ENCODE measurements around the gene ACTR3C.
A peak's percentile ranks its signal among the peaks of the same experiment; 100 is the strongest.

Gene ACTR3C

DNA sequence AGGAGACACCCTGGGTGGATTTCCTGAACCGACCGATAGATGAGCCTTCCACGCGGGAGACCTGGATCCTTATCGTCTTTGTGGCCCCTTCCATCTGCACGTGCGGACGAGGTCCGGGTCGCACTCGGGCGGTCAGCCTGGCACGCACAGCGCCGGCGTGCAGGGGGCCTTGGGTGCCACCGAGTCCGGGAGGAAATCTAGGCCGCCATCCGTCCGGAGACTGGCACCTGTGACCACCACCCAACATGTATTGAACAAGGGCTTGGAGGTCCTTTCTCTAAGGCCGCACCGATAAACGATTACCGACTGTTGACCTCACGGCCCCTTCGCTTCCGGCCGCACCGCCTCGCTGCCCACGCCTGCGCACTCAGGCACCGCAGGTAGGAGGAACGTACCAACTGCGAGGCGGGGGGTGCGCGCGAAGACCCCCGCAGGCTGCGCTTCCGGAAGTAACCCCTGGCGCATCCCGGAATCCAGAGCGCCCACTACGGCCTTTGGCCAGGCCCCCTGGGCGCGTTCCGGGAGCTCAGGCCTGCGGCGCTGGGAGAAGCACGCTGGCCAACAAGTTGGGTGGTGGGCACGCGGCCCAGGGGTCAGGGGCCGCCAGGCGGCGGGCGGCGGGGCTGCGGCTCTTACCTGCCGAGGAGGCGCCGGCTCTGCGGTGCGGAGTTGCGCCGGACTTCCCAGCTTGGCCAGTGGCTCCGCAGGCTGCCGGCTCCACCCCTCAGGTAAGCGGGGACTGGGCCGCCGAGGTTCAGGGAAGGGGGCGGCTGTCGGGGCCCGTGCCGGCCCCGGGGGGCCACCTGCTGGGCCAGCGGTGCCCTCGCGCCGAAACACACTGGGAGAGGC, at the start of gene ACTR3C, which contains the start of gene LRRC61:
Gene ACTR3C (minus strand): TSS at position 713 of the 849 bp plus-strand sequence. CDS start 28,249 bp downstream, outside the sequence.
Gene LRRC61 (plus strand): TSS at position 523 of the 849 bp plus-strand sequence. CDS start 13,507 bp downstream, outside the sequence.
- peak; percentile 75 for DNase-seq

DNA sequence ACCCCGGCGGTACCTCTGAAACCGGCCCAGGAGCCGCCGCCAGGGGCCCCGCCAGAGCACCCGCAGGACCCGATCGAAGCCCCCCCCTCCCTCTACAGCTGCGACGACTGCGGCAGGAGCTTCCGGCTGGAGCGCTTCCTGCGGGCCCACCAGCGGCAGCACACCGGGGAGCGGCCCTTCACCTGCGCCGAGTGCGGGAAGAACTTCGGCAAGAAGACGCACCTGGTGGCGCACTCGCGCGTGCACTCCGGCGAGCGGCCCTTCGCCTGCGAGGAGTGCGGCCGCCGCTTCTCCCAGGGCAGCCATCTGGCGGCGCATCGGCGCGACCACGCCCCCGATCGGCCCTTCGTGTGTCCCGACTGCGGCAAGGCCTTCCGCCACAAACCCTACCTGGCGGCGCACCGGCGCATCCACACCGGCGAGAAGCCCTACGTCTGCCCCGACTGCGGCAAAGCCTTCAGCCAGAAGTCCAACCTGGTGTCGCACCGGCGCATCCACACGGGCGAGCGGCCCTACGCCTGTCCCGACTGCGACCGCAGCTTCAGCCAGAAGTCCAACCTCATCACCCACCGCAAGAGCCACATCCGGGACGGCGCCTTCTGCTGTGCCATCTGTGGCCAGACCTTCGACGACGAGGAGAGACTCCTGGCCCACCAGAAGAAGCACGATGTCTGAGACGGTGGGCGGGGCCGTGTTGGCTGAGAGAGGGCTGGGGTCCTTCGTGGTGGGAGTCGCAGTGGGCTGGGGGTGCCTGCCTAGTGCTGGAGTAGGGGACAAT, 49.1 kb upstream of the ACTR3C start:
- DNase-seq = no peak

DNA sequence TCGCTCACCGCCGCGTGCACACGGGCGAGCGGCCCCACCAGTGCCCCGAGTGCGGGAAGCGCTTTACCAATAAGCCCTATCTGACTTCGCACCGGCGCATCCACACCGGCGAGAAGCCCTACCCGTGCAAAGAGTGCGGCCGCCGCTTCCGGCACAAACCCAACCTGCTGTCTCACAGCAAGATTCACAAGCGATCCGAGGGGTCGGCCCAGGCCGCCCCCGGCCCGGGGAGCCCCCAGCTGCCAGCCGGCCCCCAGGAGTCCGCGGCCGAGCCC, 48.6 kb upstream of the ACTR3C start:
- DNase-seq = no peak

DNA sequence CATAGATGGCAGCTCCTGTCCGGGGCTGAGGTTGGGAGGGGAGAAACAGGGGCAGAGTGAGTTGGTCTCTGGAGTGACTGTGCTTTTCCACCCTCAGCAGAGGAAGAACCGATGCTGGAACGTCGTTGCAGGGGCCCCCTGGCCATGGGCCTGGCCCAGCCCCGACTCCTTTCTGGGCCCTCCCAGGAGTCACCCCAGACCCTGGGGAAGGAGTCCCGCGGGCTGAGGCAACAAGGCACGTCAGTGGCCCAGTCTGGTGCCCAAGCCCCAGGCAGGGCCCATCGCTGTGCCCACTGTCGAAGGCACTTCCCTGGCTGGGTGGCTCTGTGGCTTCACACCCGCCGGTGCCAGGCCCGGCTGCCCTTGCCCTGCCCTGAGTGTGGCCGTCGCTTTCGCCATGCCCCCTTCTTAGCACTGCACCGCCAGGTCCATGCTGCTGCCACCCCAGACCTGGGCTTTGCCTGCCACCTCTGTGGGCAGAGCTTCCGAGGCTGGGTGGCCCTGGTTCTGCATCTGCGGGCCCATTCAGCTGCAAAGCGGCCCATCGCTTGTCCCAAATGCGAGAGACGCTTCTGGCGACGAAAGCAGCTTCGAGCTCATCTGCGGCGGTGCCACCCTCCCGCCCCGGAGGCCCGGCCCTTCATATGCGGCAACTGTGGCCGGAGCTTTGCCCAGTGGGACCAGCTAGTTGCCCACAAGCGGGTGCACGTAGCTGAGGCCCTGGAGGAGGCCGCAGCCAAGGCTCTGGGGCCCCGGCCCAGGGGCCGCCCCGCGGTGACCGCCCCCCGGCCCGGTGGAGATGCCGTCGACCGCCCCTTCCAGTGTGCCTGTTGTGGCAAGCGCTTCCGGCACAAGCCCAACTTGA, 48.0 kb upstream of the ACTR3C start:
- DNase-seq = no peak

DNA sequence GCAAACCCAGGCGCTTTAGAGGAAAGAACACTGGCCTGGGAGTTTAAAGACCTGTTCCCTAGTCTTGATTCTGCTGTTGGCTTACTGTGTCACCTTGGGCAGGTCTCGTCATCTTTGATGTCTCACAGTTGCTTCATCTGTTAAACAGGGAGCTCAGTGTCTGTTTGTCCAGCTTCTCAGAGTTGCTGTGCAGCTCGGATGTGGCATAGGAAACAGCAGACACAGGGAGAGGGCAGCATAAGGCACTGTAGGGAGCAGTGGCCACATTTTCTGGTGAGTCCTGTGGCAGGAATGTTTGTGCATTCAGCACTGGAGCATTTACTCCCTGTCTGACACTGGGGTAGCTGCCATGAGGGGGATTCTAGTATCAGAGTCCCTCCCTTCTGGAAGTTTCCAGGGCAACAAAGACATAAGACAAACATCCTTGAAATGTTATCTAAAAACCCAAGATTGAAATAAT, 47.3 kb upstream of the ACTR3C start:
- DNase-seq = no peak

DNA sequence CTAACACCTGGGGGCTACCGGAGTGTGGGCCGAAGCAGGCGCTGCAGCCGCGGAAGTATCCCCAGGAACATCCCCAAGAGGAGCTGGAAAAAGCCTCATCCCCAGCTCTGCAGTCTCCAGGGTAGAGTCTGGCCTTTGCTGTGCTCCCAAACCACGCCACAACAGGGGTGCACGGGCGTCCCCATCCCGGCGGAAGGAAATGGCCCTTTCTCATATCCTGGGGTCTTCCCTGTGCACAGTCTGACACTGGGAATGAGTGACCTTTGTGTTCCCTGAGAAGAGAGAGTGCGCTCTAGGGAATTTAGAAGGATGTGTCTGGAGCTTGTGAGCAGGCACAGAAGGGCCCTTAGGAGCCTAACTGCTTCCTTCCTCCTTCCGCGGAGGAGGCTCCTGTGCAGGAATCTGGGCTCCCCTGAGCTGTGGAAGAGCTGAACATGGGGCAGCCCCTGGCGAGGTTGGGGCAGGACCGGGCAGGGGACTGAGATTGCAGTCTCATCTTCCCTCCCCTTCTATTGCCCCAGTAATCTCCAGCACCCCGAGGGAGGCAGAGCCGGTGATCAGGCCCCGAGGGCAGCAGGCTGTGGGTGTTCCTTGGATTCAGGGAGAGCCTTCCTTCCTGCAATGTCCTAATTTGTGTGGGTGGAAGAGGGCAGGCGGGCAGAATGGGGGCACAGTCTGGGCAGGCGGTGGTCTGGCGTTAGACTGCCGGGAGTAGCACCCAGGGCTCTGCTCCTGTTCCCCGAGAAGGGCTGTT, 46.6 kb upstream of the ACTR3C start:
- DNase-seq = no peak

DNA sequence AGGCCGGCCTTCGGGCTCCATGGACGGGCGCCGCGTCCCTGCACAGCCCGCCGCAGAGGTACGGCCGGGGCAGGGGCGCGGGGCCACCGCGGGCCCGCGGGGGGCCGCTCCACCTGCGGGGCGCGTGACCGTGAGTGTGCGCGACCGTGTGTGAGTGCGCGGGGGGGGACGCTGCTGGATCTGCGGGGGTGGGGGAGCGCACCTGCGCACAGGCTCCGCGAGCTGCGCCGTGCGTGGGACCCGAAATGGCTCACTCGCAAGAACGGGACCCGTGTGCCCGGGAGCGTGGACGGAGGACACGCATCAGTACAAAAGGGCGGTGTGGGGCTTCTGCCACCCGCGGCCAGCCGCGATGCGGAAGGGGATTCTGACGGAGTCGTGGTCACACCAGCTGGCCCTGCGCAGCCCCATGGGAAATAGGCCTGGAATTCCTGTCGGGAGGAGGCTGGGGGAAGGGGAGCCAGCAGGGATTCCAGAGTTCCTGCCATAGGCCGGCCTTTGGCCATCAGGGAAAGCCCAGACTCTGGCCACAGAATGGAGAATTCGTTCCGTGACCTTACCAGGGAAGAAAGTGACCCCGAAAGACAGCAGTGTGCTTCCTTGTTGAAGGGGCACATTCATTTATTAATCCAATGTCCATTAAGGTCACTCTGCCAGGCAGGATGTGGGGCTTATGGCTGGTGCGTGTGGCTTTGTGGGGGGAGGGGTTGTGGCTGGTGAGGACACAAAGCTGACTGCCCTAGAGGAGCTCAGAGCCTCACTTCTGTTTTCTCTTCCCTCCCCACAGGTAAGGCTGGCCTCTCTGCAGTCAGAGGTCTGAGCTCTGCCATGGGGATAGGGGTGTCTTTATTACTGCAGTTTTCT, 45.8 kb upstream of the ACTR3C start:
- peak; percentile 56 for DNase-seq

DNA sequence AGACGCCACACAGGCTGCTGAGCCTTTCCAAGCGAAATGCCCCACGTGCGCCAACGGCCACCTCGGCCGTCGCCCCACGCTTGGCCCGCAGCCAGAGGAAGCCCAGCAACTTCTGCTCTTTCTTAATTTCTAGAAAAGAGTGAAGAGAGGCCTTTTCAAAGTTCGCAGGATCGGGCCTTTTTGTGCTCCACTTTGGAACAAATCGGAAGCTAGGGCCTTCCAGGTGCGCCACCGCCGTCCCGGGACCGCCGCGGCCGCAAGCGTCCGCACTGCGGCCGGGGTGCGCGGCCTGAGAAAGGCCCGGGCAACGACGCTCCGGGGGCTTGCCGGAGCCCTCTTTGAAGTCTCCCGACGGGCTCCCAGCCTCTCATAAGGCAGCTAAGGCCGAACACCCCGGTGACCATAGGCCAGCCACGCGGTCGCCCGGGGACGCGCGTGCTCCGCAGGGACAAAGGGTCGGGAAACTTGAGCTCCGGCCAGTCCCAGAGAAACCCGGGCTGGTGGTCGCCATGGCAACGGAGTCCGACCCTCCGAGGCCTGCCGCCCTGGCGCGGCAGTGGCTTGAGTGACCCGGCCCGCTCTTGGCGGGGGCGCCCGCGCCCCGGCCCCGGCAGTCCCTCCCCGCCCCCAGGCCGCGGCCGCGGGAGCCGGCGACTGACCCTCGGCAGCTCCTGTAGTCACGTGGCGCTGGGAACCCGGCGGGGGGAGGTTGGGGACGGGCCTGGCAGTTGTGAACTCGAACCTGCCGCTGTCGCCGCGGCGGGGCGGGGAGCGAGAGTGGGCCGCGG, 44.9 kb upstream of the ACTR3C start, which contains the start of gene REPIN1:
Gene REPIN1 (plus strand): TSS at position 727 of the 788 bp plus-strand sequence. CDS start 890 bp downstream, outside the sequence.
- DNase-seq = peak; percentile 87

DNA sequence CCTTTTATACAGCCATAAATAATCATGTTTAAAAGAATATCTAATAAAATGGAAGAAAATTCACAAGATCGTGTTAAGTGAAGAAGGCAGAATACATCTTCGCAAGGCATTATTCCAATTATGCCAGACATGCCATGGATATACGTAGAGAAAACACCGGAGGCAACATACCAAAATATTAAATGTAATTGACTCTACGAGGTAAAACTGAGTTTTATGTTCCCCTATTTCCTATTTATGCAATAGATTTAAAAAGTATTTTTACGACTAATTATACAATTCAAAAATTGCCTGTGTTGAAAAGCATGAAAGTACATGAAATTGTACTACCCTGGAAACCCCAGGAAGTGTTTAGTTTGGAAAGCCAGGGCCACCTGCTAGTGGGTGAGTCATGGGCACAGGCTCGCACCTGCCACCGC, 44.3 kb upstream of the ACTR3C start:
- no peak for DNase-seq

DNA sequence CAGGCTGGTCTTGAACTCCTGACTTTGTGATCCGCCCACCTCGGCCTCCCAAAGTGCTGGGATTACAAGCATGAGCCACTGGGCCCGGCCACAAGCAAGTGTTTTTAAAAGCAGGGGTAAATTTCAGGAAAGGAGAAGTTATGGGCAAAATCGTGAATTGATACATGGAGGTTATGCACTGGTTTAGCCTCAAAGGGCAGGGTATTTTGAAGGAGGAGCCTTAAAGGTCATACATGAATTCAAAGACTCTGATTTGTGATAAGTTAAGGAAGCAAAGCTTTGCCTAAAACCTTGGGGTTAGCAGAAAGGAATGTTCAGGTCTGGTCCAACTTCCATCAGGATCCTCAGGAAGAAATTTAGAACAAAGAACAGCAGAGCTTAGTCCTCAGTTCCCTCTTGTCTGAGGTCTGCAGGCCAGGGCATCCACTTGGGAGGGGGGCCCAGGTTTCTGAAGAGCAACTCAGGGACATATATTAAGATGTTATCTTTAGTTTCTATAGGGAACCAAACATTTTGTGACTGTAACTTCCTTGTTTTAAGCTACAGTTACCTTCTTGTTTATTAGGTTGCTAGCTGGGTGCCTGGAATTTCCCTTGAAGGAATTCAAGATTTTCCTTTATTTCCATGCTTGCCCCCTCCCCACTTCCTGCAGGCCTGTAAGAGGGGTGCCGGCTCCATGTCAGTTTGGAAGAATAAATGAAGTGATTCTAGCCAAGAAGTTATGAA, 42.5 kb upstream of the ACTR3C start:
- DNase-seq = no peak

DNA sequence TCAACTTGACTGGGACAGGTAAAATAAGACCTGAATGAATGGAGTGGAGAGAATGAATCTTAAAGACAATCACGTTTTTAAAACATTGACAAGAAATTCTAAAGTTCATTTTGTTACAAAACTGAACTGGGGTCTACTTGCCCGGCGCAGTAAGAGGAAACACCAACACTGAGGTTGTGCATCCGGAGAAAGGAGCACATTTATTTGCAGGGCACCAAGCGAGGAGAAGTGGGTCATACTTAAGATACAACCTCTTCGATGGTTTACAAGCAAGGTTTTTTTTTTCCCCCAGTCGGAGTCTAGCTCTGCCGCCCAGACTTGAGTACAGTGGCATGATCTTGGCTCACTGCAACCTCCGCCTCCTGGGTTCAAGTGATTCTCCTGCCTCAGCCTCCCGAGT, 41.8 kb upstream of the ACTR3C start:
- DNase-seq = no peak

DNA sequence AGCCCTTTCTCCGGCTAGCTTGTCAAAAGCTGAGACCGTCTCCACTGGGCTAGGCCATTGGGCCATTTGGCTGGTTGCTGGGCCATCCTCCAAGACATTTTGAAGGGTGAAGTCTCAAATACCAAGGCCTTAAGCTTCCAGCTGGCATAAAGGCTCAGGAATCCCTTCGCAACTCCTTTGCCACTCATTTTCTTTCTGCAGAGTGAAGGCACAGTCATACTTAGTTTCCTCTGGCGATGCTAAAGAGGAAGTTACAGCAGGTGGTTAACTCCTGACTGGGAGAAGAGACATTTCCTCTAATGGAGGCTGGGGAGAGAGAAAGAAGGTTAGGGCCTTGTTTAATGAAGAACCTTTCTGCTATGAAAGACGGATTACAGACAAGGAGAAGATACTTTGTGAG, 40.5 kb upstream of the ACTR3C start:
- no peak for DNase-seq

DNA sequence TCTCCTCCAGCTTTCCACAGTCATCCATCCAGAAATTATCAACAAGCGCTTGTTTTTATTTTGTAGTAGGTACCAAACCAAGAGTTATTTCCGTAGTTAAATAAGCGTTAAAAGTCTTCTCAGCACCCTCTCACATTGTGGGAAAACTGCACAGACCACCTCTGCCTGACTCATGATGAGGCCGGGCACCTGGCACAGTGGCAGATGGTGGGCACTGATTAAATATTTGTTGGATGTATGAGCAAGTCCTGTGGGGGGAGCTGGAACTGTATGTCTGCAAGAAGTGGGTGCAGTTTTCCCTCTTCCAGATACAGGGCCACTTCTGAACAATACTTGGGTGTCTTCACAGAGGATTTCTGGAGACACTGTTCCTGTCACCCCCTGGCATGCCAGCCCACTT, 40.0 kb upstream of the ACTR3C start:
- DNase-seq = no peak

DNA sequence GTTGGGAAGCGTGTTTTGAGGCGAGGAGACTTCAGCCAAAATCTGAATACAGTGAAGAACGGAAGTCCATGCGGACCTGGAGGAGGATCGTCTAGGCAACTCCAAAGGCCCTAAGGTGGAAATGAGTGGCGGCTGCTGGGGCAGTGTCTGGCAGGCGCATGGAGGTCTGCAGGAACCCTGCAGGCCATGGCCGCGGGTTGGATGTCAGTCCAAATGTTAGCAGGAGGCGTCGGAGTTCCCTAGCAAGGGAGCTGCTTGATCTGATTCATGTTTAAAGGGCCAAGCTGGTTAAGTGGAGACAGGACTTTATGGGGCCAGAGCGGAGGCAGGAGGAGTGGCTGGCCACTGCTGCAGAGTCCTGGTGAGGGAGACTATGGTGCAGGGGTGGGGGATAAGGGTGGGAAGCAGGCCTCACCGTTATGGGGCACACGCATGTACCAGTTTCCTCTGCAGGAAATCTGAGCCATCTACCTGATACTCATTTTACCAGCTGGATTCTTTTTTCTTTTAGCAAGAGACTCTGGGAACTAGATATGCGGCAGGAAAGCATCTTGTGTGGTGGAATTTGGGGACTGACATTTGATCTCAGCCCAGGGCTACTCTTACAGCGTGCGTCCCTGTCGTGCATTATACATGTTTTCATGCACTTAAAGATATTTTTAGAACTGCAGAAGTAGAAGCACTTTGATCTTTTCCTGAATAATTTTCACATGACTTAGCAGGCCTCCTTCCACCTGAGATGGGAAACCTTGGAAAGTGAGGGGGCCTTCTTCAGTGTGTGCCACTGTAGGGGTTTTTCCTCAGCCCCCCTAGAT, 38.7 kb upstream of the ACTR3C start:
- DNase-seq = no peak

DNA sequence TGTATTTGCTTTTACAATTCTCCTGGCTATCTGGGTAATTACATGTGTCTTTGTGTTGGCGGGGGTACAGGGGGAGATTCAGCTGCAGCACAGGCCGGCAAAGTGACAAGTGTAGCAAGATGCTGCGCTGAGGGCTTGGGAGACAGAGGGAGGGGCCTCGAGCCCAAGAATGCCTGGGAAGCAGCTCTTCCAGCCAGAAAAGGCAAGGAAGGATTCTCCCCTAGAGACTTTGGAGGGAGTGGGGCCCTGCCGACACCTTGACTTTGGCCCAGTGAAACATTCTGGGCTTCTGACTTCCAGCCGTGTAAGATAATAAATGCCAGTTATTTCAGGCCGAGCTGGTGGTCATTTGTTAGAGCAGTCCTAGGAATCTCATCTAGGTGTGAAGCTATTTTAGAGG, 38.1 kb upstream of the ACTR3C start:
- no peak for DNase-seq

DNA sequence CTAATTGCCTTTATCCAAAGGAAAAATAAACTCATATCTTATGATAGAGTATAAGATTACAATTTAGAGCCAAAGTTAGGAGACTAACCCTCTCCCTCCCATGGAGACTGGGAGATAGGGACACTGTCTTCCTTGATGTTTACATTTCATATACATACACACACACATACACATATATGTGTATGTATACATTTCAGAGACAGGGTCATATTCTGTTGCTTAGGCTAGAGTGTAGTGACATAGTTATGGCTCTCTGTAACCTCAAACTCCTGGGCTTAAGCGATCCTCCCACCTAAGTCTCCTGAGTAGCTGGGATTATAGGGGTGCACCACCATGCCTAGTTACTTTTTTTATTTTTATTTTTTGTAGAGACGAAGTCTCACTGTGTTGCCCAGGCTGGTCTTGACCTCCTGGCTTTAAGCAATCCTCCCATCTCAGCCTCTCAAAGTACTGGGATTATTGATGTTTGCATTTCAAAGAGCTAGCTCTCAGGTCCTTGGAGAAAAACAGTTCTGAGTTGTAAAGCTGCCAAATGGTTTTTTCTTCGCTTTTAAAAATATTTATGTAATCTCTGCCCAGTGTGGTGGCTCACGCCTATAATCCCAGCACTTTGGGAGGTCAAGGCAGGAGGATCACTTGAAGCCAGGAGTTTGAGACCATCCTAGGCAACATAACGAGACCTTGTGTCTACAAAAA, 37.2 kb upstream of the ACTR3C start:
- DNase-seq = no peak

DNA sequence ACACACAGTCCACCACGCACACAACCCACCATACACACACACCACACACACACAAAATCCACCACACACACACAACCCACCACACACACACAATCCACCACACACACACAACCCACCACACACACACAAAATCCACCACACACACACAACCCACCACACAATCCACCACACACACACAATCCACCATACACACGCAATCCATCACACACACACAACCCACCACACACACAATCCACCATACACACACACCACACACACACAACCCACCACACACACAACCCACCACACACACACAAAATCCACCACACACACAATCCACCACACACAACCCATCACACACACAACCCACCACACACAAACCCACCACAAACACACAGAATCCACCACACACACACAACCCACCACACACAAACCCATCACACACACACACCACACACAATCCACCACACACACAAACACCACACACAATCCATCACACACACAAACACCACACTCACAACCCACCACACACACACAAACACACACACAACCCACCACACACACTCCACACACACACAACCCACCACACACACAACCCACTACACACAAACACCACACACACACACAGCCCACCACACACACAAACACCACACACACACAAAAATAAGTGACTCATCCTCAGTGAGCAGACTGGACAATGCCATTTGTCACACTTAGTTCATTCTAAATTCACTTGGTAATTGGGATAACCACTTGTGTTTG, 36.4 kb upstream of the ACTR3C start:
- DNase-seq = no peak
